HUES64 (cell line): ENCODE results near the gene CTSA.

Experiments used
- H3K27ac ChIP-seq: 2 replicates; pipeline ENCODE4 v1.7.0; 2013; ENCODE audit warnings: low read depth, low read length, inconsistent platforms
- H3K27me3 ChIP-seq: 2 replicates; pipeline ENCODE4 v1.6.1; 2013; ENCODE audit warnings: mild to moderate bottlenecking, low read length; ENCODE audit not compliant: insufficient read depth
- H3K36me3 ChIP-seq: 2 replicates; pipeline ENCODE4 v1.6.1; 2013; ENCODE audit warnings: mild to moderate bottlenecking, low read length; ENCODE audit not compliant: insufficient read depth
- H3K4me1 ChIP-seq: 2 replicates; pipeline ENCODE4 v1.6.1; 2013; ENCODE audit warnings: mild to moderate bottlenecking, low read length, moderate library complexity; ENCODE audit not compliant: insufficient read depth
- H3K4me3 ChIP-seq: 2 replicates; pipeline ENCODE4 v1.5.1; 2013; ENCODE audit warnings: mild to moderate bottlenecking, low read length, moderate library complexity
- H3K9ac ChIP-seq: 2 replicates; pipeline ENCODE4 v1.6.1; 2013; ENCODE audit warnings: mild to moderate bottlenecking, low read depth, low read length
- H3K9me3 ChIP-seq: 2 replicates; pipeline ENCODE4 v1.6.1; 2013; ENCODE audit warnings: low read depth, low read length; ENCODE audit not compliant: insufficient read depth
- WGBS: fragments of 150-250, 120-280 bp; methylation state at CpG from one replicate; pipeline ENCODE4 v1.1.7; 2013; ENCODE audit warnings: missing lambda C conversion rate; 5-methylcytosine and 5-hydroxymethylcytosine counted together

Gene CTSA

GRCh38 chr20:45887346-45887715 lies 3.8 kb upstream of the CTSA start, which contains the start of gene SPATA25:
TSS of gene SPATA25 (minus strand) at chr20:45887622. CDS start at chr20:45887590, 32 bp downstream.
- Histone ChIP-seq H3K27ac (no peak within 1 kb of the TSS), H3K4me3 (no peak within 1 kb of the TSS), H3K4me1 (no peaks in the 10 kb centered on the region), H3K9me3 (no peaks in the 10 kb centered on the region), H3K36me3 (peaks cover 29% of the 10 kb centered on the region), H3K27me3 (no peaks in the 10 kb centered on the region; the same call in 1 of the 2 replicates), H3K9ac (no peak within 1 kb of the TSS)
- 98% methylated on average over 8 of the region's 8 CpGs for WGBS

DNA sequence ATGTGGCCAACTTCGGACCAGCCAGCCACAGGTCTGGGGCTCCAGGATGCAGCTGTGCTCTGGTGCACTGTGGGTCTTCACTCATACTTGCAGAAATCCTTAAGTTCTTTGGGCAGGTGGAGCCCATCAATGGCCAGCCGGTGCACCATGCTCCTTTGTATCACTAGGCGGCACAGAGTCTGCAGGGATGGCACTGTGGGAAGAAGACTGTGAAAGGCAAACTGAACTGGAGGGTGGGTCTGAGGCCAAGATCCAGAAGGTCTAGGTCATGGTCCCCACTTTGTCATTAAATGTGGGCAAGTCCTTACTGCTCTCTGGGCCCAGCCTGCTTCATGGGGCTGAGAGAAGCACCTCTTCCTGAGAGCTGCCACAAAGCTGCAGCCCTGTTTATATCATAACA lies 2.5 kb upstream of the CTSA start:
- WGBS, result 97% methylated on average over 3 of the region's 3 CpGs
- Histone ChIP-seq H3K27me3 (no peaks in the 10 kb centered on the region; the same call in 1 of the 2 replicates), H3K4me3 (no peak overlapping the region), H3K9me3 (no peaks in the 10 kb centered on the region), H3K4me1 (no peaks in the 10 kb centered on the region), H3K9ac (no peak overlapping the region), H3K36me3 (peaks cover 25% of the 10 kb centered on the region), H3K27ac (no peak overlapping the region)

- Histone ChIP-seq H3K27ac (peak overlapping the region; percentile 68; the same call in 1 of the 2 replicates), H3K9ac (peak overlapping the region; percentile 68), H3K36me3 (peaks cover 33% of the 10 kb centered on the region), H3K9me3 (no peaks in the 10 kb centered on the region), H3K27me3 (no peaks in the 10 kb centered on the region; the same call in 1 of the 2 replicates), H3K4me1 (no peaks in the 10 kb centered on the region), H3K4me3 (peak overlapping the region; percentile 94)
- 2% methylated on average over 79 of the region's 79 CpGs for WGBS
These were observed 804 bp upstream of the CTSA start for GRCh38 chr20:45890077-45890984.

DNA sequence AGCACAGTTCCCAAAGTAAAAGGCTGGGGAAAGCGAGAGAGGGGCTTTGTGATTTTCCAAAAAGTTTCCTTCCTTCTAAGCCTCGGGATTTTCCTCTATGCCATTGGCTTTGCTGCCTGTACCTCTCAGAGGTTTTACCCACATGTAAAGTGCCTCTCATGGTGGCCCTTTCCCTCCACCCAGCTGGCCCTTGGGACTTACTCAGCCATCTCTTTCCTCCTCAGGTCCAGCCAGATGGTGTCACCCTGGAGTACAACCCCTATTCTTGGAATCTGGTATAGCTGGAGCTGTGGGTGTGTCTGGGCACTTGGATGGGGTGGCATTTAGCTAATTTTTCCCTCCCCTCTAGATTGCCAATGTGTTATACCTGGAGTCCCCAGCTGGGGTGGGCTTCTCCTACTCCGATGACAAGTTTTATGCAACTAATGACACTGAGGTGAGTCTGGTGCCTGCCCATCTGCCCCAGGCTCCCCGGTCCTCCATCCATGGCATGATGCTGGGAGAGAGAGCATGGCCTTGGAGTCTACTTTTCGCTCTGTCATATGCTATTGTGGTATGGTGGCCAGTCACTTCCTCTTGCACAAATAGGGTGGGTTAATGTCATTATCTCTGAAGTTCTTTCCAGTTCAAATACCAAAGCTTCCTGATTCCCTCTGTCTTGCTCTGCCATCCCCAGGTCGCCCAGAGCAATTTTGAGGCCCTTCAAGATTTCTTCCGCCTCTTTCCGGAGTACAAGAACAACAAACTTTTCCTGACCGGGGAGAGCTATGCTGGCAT lies 1.1 kb downstream of the CTSA start:
- H3K9me3 ChIP-seq, result no peaks in the 10 kb centered on the region
- WGBS, result 94% methylated on average over 9 of the region's 9 CpGs
- peaks cover 40% of the 10 kb centered on the region for H3K36me3 ChIP-seq
- 0 out of 2 replicates have a peak overlapping the region, but pooled peaks have one; percentile 68 for H3K9ac ChIP-seq
- H3K27ac ChIP-seq, result no peak overlapping the region
- H3K27me3 ChIP-seq, result no peaks in the 10 kb centered on the region; the same call in 1 of the 2 replicates
- peak overlapping the region; percentile 94 for H3K4me3 ChIP-seq
- no peaks in the 10 kb centered on the region for H3K4me1 ChIP-seq

GRCh38 chr20:45892828-45893500 lies 1.8 kb downstream of the CTSA start:
- no peaks in the 10 kb centered on the region; the same call in 1 of the 2 replicates for H3K27me3 ChIP-seq
- no peaks in the 10 kb centered on the region for H3K9me3 ChIP-seq
- H3K4me3 ChIP-seq, result no peak overlapping the region; the same call in 1 of the 2 replicates
- H3K27ac ChIP-seq, result no peak overlapping the region
- WGBS, result over 99% methylated on average over 3 of the region's 4 CpGs
- H3K4me1 ChIP-seq, result no peaks in the 10 kb centered on the region
- no peak overlapping the region for H3K9ac ChIP-seq
- peaks cover 47% of the 10 kb centered on the region for H3K36me3 ChIP-seq

- Histone ChIP-seq H3K9me3 (no peaks in the 10 kb centered on the region), H3K36me3 (peaks cover 56% of the 10 kb centered on the region), H3K27ac (no peak overlapping the region), H3K4me1 (no peaks in the 10 kb centered on the region), H3K9ac (no peak overlapping the region), H3K27me3 (no peaks in the 10 kb centered on the region; the same call in 1 of the 2 replicates), H3K4me3 (no peak overlapping the region)
- 95% methylated on average over 3 of the region's 4 CpGs for WGBS
These were observed 2.7 kb downstream of the CTSA start for GRCh38 chr20:45893831-45894230.

DNA sequence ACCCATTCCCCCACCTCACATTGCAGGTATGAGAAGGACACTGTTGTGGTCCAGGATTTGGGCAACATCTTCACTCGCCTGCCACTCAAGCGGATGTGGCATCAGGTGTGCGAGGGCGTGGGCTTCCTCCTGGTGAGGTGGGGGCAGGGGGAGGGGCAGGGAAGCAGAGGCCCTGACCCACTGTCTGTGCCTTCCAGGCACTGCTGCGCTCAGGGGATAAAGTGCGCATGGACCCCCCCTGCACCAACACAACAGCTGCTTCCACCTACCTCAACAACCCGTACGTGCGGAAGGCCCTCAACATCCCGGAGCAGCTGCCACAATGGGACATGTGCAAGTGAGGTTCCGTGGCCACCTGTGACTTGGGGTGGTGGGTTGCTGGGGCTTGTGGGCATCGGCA lies 3.7 kb downstream of the CTSA start:
- 96% methylated on average over 12 of the region's 12 CpGs for WGBS
- Histone ChIP-seq H3K36me3 (peaks cover 64% of the 10 kb centered on the region), H3K9me3 (no peaks in the 10 kb centered on the region), H3K27ac (no peak overlapping the region), H3K4me1 (no peaks in the 10 kb centered on the region), H3K27me3 (no peaks in the 10 kb centered on the region; the same call in 1 of the 2 replicates), H3K9ac (no peak overlapping the region), H3K4me3 (no peak overlapping the region)

DNA sequence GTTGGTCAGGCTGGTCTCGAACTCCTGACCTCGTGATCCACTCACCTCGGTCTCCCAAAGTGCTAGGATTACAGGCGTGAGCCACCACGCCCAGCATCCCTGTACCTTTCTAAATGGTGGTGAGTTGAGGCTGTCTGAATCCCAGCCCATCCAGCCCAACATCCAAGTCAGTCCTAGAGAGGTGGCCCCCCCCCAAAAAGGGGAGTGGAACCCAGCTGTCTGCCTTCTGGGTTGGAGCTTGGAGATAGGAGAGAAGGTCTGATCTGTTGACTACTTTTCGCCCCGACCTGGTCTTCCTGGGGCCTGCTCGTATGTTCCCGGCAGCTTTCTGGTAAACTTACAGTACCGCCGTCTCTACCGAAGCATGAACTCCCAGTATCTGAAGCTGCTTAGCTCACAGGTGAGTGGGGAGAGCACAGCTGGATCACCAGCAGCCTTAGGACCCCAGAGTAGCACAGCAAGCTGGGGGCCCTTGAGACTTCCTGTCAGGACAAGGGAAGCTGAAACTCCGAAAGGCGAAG lies 5.6 kb downstream of the CTSA start:
- no peak overlapping the region for H3K27ac ChIP-seq
- WGBS, result 95% methylated on average over 14 of the region's 14 CpGs
- H3K4me1 ChIP-seq, result no peaks in the 10 kb centered on the region
- H3K27me3 ChIP-seq, result no peaks in the 10 kb centered on the region
- H3K4me3 ChIP-seq, result no peak overlapping the region
- H3K9me3 ChIP-seq, result no peaks in the 10 kb centered on the region
- H3K9ac ChIP-seq, result no peak overlapping the region
- H3K36me3 ChIP-seq, result peaks cover 81% of the 10 kb centered on the region

GRCh38 chr20:45897289-45897688 lies 6.2 kb downstream of the CTSA start:
- Histone ChIP-seq H3K36me3 (peaks cover 87% of the 10 kb centered on the region), H3K4me1 (no peaks in the 10 kb centered on the region), H3K4me3 (no peak overlapping the region), H3K27ac (no peak overlapping the region), H3K27me3 (no peaks in the 10 kb centered on the region), H3K9ac (no peak overlapping the region), H3K9me3 (no peaks in the 10 kb centered on the region)
- WGBS, result 95% methylated on average over 2 of the region's 2 CpGs

GRCh38 chr20:45897692-45898091 lies 6.6 kb downstream of the CTSA start:
- Histone ChIP-seq H3K36me3 (peaks cover 90% of the 10 kb centered on the region), H3K9ac (no peak overlapping the region), H3K27me3 (no peaks in the 10 kb centered on the region), H3K4me1 (no peaks in the 10 kb centered on the region), H3K9me3 (no peaks in the 10 kb centered on the region), H3K4me3 (no peak overlapping the region), H3K27ac (no peak overlapping the region)
- 96% methylated on average over 7 of the region's 7 CpGs for WGBS
